GM18505 (cell line): ENCODE measurements around the gene HAUS7.
A peak's percentile ranks its signal among the peaks of the same experiment; 100 is the strongest.

Source experiments
- ATAC-seq: cut with Tn5 transposase; IDR thresholded peaks from one replicate; pipeline ENCODE4 v1.9.1; 2021; ENCODE audit not compliant: unreplicated experiment
- POLR2A ChIP-seq: IDR thresholded peaks from 4 replicates; pipeline ENCODE4 v1.6.1; 2011; ENCODE audit warnings: borderline replicate concordance; ENCODE audit not compliant: insufficient read depth, insufficient read length; ENCODE audit errors: extremely low read depth

HAUS7 gene

GRCh38 chrX:153421856-153422255 is 48.5 kb downstream of the HAUS7 start:
- ATAC-seq, result no peak
- no peak for TF ChIP-seq POLR2A

- no peak for ATAC-seq
- TF ChIP-seq POLR2A, result no peak
Observed at GRCh38 chrX:153420851-153421599, 49.4 kb downstream of the HAUS7 start.

- ATAC-seq, result no peak
- TF ChIP-seq POLR2A, result no peak
Observed at GRCh38 chrX:153417637-153418036, 52.7 kb downstream of the HAUS7 start.

- no peak for ATAC-seq
- TF ChIP-seq POLR2A, result no peak
Observed at GRCh38 chrX:153416781-153417450, 53.5 kb downstream of the HAUS7 start.

- ATAC-seq, result no peak
- no peak for TF ChIP-seq POLR2A
Observed at GRCh38 chrX:153414856-153415510, 55.4 kb downstream of the HAUS7 start.

GRCh38 chrX:153413731-153414130 is 56.6 kb downstream of the HAUS7 start:
- TF ChIP-seq POLR2A, result no peak
- ATAC-seq, result no peak

- ATAC-seq, result no peak
- no peak for TF ChIP-seq POLR2A
Observed at GRCh38 chrX:153412746-153413720, 57.3 kb downstream of the HAUS7 start.

- no peak for TF ChIP-seq POLR2A
- no peak for ATAC-seq
Observed at GRCh38 chrX:153411988-153412574, 58.3 kb downstream of the HAUS7 start.

- ATAC-seq, result peak; percentile 55
- TF ChIP-seq POLR2A, result no peak
Observed at GRCh38 chrX:153411255-153411987, 59.0 kb downstream of the HAUS7 start, which contains the start of gene ZFP92. ZFP92 (plus strand) TSS chrX:153411472; CDS start chrX:153418323, 6,851 bp downstream.

- ATAC-seq, result no peak
- TF ChIP-seq POLR2A, result no peak
Observed at GRCh38 chrX:153410888-153411254, 59.5 kb downstream of the HAUS7 start.

GRCh38 chrX:153410373-153410772 is 60.0 kb downstream of the HAUS7 start:
- no peak for TF ChIP-seq POLR2A
- ATAC-seq, result no peak

- no peak for TF ChIP-seq POLR2A
- no peak for ATAC-seq
Observed at GRCh38 chrX:153409414-153410101, 60.8 kb downstream of the HAUS7 start.

- no peak for ATAC-seq
- TF ChIP-seq POLR2A, result no peak
Observed at GRCh38 chrX:153408871-153409351, 61.5 kb downstream of the HAUS7 start.
